ENCODE results near the gene PICALM.
"Not testable (repeated sequence)": the region's sequence is repeated elsewhere in the genome, so short reads cannot be mapped to it uniquely, and the experiment has no call there.

The PICALM gene

DNA sequence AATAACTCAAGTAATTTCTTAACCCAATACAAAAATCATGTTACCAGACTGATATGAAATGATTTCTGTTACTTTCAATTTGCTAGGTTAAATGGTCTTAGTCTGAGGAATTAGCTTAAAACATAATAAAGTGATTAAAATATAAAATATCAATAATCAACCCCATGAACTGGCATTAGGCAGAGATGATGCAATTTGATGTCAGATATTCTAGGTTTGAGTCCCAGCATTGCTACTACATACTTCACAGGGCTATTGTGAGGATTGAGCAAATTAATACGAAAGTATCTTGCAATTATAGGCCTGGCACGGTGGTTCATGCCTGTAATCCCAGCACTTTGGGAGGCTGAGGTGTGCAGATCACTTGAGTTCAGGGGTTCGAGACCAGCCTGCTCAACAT is 66.5 kb downstream of the PICALM start:
- no peak for FAIRE-seq
- DNase-seq (ENCODE audit: insufficient read length, low spot score) = no peak

DNA sequence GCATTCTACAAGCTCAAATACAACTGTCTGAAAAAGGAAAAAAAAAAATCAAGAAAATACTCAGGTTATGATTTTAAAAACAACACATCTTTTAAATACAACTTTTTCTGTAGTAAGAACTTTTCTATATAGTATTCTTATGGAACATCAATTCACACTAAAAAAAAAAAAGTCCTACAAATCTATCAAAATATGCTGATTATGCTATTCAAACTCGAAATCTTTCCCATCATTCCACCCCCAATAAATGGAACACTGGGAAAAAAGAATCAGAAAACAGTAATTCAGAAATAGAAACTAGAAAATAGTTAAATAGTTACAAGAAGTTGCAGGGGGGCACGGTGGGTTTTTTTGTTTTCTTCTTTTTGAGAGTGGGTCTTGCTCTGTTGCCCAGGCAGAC is 77.4 kb downstream of the PICALM start:
- DNase-seq (ENCODE audit: insufficient read length, low spot score) (no peak), FAIRE-seq (no peak)

DNA sequence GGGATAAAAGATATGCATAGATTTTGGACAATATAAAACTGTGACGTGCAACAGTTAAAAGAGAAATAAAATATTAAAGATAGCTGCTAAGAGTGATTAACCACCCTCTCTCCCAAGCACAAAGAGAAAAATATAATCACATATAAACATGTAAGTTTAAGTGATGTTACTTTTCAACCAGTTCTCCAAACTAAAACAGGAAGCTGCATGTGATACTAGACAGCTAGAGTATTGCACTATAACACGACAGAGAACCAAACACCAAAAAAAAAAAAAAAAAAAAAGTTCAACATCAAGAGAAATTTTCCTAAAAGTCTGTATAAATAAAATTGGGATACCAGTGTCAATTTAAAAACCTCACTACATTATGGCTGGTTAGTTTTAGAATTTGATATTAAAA is 79.1 kb downstream of the PICALM start:
- no peak for FAIRE-seq
- DNase-seq (ENCODE audit: insufficient read length, low spot score) = no peak

DNA sequence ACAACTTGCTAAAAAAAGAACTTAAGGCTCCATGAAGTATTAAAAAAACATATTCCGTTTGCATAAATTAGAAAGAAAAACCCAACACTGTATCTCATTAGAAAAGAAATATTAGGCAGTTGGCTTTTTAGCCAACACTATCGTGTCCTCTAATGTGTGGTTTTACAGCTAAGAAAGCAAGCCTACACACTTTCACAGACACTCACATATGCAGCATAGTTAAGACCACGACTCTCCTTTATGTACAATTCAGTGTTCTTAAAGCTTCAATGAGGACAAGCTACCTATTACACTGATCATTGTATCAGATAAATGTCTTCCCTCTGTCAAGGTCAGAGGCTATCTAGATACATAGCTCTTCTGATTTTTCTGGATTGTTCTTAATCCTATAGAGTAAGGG is 80.1 kb downstream of the PICALM start:
- FAIRE-seq (no peak), DNase-seq (ENCODE audit: insufficient read length, low spot score) (no peak)

DNA sequence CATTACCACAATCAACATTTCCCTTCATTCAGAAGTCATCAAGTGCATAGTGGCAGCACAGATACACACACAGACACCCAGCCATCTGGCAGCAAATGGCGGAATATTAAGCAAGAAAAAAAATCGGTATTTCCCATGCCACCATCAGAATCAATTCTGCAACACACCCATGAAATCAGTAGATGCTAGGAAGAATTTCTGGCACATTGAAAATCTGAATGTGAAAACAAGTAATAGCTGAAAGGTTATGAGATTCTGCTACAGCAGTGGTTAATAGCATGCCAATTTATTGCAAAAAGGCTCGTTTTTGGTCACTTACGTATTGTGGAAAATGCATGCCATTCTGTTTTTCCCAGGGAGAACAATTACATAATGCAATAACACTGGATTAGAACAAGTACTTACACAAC is 91.1 kb downstream of the PICALM start:
- no peak for FAIRE-seq
- no peak for DNase-seq (ENCODE audit: insufficient read length, low spot score)

DNA sequence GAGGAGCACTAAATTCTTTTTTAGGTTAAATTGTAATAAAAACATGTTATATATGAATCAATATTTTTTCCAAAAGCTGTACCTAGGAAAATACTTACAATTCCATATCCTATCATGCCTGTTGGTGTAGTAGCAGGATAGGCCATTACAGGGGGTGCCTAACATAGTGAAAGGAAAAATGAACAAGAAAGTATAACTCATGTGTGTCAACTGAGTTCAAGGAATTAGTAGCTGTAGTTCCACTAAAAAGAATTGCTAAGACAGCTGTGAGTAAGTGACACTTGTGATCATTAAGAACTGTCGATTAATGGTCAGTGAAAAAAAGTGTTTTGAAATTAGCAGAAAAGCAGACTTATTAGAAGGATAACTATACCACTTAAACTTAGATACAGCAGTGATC is 92.4 kb downstream of the PICALM start:
- FAIRE-seq (no peak), DNase-seq (ENCODE audit: insufficient read length, low spot score) (no peak)

DNA sequence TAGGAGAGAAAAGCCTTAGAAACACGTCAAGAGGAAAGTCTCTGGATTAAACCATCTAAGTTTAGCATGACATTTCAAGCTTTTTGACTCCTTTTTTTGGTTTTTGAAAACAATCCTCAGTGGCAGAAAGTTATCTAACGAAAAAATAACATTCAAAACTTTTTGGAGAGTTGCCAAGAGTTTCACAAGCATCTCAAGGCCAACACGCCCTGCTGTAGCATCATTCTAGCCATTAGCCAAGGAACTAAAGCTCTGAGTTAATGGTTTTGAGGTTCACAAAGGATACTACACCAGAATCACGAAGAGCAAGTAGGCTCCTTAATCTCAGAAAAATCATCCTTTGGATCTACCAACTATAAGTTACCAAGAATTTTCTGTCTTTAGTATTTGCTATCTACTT is 94.8 kb downstream of the PICALM start:
- no peak for DNase-seq (ENCODE audit: insufficient read length, low spot score)
- FAIRE-seq = no peak

DNA sequence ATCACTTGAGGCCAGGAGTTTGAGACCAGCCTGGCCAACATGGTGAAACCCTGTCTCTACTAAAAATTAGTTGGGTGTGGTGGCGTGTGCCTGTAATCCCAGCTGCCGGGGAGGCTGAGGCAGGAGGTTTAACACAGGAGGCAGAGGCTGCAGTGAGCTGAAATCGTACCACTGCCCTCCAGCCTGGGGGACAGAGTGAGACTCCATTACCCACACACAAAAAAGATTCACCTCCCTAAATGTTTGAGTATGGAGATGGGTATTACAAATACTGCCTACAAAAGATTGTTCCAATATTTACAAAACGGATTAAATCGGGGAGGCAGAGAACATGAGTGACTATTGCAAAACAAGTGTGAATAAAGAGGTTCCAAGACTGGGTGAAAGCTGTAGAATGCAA is 98.3 kb downstream of the PICALM start:
- DNase-seq (ENCODE audit: insufficient read length, low spot score) (no peak), FAIRE-seq (no peak)

DNA sequence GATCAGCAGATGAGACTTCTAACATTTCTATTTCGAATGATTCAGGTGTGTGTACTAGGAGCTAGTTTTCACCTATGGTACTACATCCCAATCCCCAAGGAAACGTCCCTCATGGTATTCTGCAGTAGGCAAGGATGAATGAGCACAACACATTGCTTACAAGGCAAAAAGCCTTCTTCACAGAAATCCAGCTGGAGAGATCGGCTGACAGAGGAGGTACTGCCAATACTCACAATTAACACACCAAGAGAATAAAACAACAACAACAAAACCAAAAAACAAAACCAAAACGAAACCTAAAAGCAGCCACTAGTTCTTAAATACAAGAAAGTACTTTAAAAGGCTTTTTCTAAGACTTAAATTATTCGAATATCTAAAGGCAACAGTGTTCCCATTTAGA is 101.4 kb downstream of the PICALM start:
- DNase-seq (ENCODE audit: insufficient read length, low spot score) (no peak), FAIRE-seq (no peak)

DNA sequence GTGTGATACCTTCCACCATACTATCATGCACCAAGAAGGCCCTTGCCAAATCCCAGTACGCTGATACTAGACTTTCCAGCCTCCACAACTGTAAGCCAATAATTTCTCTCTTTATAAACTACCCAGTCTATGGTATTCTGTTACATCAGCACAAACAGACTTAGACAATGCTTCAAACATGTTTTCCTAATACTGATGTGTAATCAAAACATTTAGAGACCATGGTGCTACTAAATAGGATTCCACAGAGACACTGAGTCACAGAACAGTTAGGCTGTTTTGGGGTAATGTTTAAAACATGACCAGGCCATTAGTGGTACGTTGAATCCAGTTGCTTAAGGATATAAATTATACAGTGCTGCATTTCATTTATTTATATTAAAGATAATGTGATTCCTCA is 103.7 kb downstream of the PICALM start:
- peak; percentile 26 for FAIRE-seq

DNA sequence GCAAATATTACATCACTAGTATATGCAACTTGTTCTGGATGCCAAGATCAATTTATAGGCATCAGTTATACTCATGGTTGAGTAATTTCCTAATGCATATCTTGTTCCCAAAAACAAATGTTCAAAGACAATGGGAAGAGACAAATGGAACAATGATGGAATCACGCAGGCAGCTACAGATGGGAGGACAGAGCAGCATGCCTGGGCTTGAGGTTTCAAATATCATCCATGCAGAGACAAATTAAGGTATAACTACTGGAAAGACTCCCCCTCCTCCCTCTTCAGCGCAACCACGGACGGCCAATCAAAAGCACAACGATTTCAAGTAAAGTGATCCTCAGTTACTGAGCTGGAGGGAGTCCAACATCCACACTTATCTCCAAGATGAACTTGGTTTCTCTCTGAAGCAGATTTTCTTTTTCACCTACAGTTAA is 106.9 kb downstream of the PICALM start:
- DNase-seq (ENCODE audit: insufficient read length, low spot score) = peak; percentile 24
- FAIRE-seq = no peak

More for the DNA sequence above, 103.7 kb downstream of the PICALM start:
- DNase-seq (ENCODE audit: insufficient read length, low spot score) = no peak

DNA sequence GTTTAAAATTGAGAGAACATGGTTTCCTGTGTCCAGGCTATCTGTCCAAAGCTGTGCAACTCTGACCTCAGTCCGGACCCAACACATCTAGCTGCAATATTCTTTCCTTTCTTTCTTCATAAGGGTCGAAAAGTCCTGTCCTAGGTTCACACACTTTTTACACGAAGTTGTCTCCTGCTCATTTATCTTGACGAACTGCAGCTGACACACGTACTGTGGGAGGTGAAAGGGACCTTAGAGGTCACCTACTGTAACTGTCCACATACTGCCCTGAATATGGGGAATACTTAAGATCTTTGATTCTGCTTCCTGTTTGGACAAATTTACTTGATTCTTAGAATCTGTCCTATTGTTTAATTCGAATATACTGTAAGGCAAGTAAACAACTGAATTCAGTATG is 107.8 kb downstream of the PICALM start:
- DNase-seq (ENCODE audit: insufficient read length, low spot score) = no peak
- FAIRE-seq = no peak

DNA sequence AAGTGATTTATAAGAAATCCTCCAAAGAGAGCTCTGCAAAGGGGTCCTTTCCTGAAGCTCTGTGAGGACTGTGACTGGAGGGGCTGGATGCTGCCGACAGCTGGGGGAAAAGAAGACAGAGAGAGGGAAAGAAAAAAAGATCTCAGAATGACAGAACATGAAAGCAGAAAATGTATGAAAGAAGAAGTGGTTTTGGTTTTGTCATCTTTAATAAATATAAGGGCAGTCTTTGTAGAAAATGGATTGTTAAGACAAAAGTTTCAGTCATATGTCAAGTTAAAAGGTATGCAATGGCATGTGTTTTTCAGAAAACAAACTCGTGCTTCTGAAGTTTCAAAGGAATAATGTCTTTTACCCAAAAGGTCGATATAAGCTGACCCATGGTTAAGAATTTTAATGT is 108.2 kb downstream of the PICALM start:
- no peak for FAIRE-seq

DNA sequence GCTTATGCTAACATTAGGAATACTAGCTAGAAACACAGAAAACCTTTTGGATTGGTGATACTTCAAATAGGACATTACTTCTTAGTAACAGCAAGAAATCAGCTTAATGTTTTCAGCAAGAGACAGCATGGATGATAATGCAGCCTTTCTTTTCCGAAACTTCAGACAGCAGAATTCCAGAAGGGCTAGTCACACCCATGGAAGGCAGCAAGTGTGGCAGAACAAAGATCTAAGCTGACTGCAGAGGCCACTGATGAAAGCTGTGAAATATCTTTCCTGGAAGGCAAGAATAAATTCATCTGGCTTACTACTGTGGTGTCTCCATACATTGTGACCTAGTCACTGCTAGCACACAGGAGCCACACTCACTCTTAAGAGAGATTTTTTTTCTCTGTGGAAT is 113.4 kb downstream of the PICALM start:
- FAIRE-seq = no peak
- DNase-seq (ENCODE audit: insufficient read length, low spot score) = no peak

More for the DNA sequence above, 108.2 kb downstream of the PICALM start:
- no peak for DNase-seq (ENCODE audit: insufficient read length, low spot score)

DNA sequence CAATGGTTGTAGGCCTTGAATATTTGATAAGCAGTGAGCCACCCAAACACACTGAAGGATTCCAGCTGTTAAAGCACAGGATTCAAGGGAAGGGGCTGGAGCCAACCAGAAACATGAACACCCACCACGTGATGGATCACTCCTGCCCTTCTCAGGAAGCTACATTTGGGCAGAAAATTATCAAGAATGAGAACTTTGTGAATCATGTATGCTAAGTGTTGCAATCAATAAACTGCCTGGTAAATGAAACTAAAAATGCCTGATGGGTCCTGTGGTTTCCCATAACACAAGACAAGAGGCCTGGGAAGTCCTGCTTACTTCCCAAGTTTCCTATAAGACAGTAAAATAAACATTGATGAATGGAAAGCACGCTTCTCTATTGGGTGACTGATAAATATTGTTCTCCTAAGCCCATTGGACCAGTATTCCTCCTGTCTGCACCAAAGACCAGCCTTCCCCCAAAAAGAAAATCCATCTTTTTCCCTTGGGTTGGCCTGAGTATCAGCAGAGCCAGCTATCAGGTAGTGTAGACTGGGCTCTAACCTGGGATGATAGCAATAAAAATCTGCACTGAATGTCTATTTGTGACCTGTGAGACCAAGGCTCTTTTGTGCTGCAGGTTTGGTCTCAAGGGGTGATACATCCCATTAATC is 115.3 kb downstream of the PICALM start:
- FAIRE-seq = no peak
- DNase-seq (ENCODE audit: insufficient read length, low spot score) = no peak

DNA sequence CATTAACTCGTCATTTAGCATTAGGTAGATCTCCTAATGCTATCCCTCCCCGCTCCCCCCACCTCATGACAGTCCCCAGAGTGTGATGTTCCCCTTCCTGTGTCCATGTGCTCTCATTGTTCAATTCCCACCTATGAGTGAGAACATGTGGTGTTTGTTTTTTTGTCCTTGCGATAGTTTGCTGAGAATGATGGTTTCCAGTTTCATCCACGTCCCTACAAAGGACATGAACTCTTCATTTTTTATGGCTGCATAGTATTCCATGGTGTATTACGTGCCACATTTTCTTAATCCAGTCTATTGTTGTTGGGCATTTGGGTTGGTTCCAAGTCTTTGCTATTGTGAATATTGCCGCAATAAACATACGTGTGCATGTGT is 116.8 kb downstream of the PICALM start:
- FAIRE-seq; DNase-seq (ENCODE audit: insufficient read length, low spot score): not testable (repeated sequence)

DNA sequence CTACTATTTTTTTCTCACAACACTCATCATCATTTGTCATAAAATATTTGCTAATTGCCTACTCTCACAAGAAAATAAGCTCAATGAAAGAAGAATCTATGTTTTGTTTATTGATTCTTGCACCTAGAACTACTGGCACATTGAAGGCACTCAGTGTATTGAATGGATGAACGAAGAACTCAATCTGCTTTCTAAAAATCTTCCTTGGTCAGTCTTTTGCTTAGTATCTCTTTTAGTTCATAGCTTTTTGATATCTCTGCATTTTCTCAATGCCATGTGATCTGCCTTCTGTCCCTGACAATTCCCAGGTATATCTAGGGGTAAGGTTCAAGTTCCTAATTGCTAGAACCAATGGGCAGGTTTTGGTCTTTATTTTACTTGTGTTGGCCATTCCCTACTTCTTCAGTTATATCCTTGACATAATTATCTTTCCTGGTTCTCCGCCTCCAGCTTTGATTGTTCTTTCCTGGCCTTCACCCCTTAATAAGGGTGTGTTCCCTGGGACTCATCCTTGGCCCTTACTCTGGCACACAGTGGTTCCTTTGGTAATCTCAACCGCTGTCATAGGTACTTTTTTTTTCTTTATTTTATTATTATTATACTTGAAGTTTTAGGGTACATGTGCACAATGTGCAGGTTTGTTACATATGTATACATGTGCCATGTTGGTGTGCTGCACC is 117.3 kb downstream of the PICALM start:
- FAIRE-seq = no peak
- no peak for DNase-seq (ENCODE audit: insufficient read length, low spot score)

DNA sequence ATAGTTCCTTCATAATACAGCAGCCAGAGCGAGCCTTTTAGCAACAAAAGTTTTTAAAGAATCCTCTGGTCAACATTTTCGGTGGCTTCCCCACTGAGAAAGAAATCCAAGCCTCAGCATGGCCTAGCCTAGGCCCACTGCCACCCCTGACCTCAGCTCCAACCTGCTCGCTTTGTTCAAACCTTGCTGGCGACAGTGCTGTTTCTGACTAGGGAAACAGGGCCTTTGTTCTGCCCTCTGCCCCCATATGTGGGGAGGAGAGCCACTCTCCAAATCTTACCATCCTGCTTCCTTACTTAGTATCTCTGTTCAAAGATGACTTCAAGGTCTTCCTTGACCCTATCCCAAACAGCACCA is 117.9 kb downstream of the PICALM start:
- no peak for DNase-seq (ENCODE audit: insufficient read length, low spot score)

DNA sequence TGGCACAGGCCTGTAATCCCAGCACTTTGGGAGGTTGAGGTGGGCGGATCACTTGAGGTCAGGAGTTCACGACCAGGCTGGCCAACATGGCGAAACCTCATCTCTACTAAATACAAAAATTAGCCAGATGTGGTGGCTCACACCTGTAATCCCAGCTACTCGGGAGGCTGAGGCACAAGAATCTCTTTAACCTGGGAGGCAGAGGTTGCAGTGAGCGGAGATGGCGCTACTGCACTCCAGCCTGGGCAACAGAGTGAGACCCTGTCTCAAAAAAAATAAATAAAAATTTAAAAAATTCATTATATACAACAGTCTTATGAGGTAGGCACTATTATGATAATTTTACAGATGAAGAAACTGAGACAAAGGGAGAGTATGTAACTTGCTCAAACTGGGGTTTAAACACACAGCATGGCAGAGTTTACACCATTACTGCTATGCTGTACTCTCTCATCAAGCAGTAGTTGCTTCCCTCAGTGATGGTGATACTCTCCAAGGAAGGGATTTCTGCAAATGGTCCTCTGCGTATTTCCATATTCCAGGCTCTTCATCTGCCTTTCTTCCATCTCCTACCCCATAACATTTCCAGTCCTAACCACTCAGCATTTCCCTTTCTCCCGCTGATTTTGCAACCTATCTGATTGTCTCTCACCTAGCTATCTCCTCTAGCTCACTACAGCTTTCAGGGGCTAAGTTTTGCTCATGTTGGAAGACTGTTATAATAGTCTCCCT is 118.4 kb downstream of the PICALM start:
- DNase-seq (ENCODE audit: insufficient read length, low spot score) (no peak), FAIRE-seq (no peak)

More for the DNA sequence above, 117.9 kb downstream of the PICALM start:
- FAIRE-seq = no peak

DNA sequence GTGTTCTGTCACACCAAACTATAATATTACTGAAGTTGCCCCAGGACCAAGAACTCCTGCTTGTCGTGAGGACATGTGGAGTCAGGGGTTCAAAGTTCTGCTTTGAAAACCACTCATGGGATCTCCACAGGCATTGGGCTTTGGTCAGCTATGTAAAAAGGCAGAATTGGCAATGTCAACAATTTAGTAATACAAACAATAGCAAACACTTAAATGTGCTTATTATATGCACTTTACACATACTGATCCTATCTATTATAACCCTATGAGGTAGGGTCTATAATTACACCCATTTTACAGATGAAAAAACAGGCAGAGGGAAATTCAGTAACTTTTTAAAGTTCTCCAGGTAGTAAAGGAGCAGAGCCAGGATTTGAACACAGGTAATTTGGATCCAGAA is 119.1 kb downstream of the PICALM start:
- DNase-seq (ENCODE audit: insufficient read length, low spot score) = no peak
- FAIRE-seq = no peak

DNA sequence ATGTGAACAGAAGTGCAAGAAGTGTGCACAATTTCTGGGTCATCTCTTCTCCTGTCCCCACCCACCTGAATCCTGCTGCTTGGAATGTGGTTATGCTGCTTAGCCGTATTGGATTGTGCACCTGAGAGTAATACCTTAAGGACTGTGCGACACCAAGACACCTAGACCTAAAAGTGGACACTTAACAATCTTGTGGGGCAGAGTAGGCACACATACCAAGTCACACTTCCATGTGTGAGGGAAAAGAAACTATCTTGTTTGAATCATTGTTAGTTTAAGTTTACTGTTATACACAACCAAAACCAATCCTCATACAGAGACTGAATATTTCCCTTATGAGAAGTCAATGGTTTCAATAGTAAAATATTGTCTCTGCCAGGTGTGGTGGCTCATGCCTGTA is 120.0 kb downstream of the PICALM start:
- FAIRE-seq = no peak
- no peak for DNase-seq (ENCODE audit: insufficient read length, low spot score)
